Activated naive CD4-positive, alpha-beta T cell treated with anti-CD3 and anti-CD28 coated beads, Interleukin-2, amount 50 U/mL, for 24 hours (primary cell): ENCODE data around the gene KIAA1328.

Experiments
- H3K27ac Mint-ChIP-seq: one replicate; pipeline ENCODE4 v1.8.0; 2021; ENCODE audit warnings: mild to moderate bottlenecking, mixed read lengths
- H3K27me3 Mint-ChIP-seq: one replicate; pipeline ENCODE4 v1.8.0; 2021; ENCODE audit warnings: mixed read lengths
- H3K36me3 Mint-ChIP-seq: one replicate; pipeline ENCODE4 v1.8.0; 2021; ENCODE audit warnings: mixed read lengths
- H3K4me1 Mint-ChIP-seq: one replicate; pipeline ENCODE4 v1.8.0; 2021; ENCODE audit warnings: mixed read lengths
- H3K4me3 Mint-ChIP-seq: one replicate; pipeline ENCODE4 v1.8.0; 2021; ENCODE audit warnings: mild to moderate bottlenecking, mixed read lengths
- H3K9me3 Mint-ChIP-seq: one replicate; pipeline ENCODE4 v1.8.0; 2021; ENCODE audit warnings: mixed read lengths

Gene KIAA1328

GRCh38 chr18:36828630-36829361, at the start of gene KIAA1328, which contains the start of gene TPGS2:
Gene KIAA1328 (plus strand): TSS chr18:36829127. CDS start chr18:36829139, 12 bp downstream.
Gene TPGS2 (minus strand): TSS chr18:36829002. CDS start chr18:36828767, 235 bp downstream.
- Mint-ChIP-seq H3K9me3 (no peaks in the 10 kb centered on the region), H3K4me1 (peaks cover 42% of the 10 kb centered on the region), H3K4me3 (peak within 1 kb of the TSS; percentile 96)

GRCh38 chr18:36780748-36781147, 48.2 kb upstream of the KIAA1328 start:
- H3K9me3 Mint-ChIP-seq = no peaks in the 10 kb centered on the region
- no peak overlapping the region for H3K4me3 Mint-ChIP-seq
- H3K4me1 Mint-ChIP-seq = no peaks in the 10 kb centered on the region
- H3K27ac Mint-ChIP-seq = no peak overlapping the region
- no peaks in the 10 kb centered on the region for H3K27me3 Mint-ChIP-seq
- peaks cover 3% of the 10 kb centered on the region for H3K36me3 Mint-ChIP-seq

More at GRCh38 chr18:36828630-36829361, at the start of gene KIAA1328, which contains the start of gene TPGS2:
- Mint-ChIP-seq H3K27me3 (no peaks in the 10 kb centered on the region), H3K27ac (peak within 1 kb of the TSS; percentile 92), H3K36me3 (no peaks in the 10 kb centered on the region)

GRCh38 chr18:36782710-36783109, 46.2 kb upstream of the KIAA1328 start:
- Mint-ChIP-seq H3K9me3 (no peaks in the 10 kb centered on the region), H3K4me3 (no peak overlapping the region), H3K27me3 (no peaks in the 10 kb centered on the region), H3K4me1 (no peaks in the 10 kb centered on the region), H3K27ac (no peak overlapping the region), H3K36me3 (peaks cover 9% of the 10 kb centered on the region)

GRCh38 chr18:36783792-36784191, 45.1 kb upstream of the KIAA1328 start:
- Mint-ChIP-seq H3K36me3 (peaks cover 9% of the 10 kb centered on the region), H3K4me1 (no peaks in the 10 kb centered on the region), H3K9me3 (no peaks in the 10 kb centered on the region), H3K27ac (no peak overlapping the region), H3K27me3 (no peaks in the 10 kb centered on the region), H3K4me3 (no peak overlapping the region)

- Mint-ChIP-seq H3K27me3 (no peaks in the 10 kb centered on the region), H3K27ac (no peak overlapping the region), H3K4me3 (no peak overlapping the region), H3K4me1 (no peaks in the 10 kb centered on the region), H3K36me3 (peaks cover 31% of the 10 kb centered on the region), H3K9me3 (no peaks in the 10 kb centered on the region)
Observed at GRCh38 chr18:36786686-36787085, 42.2 kb upstream of the KIAA1328 start.

GRCh38 chr18:36792634-36793283, 36.2 kb upstream of the KIAA1328 start:
- H3K4me3 Mint-ChIP-seq = no peak overlapping the region
- H3K9me3 Mint-ChIP-seq = no peaks in the 10 kb centered on the region
- H3K4me1 Mint-ChIP-seq = no peaks in the 10 kb centered on the region
- peaks cover 59% of the 10 kb centered on the region for H3K36me3 Mint-ChIP-seq
- no peaks in the 10 kb centered on the region for H3K27me3 Mint-ChIP-seq
- H3K27ac Mint-ChIP-seq = no peak overlapping the region

GRCh38 chr18:36798738-36799473, 30.0 kb upstream of the KIAA1328 start:
- Mint-ChIP-seq H3K27ac (peak overlapping the region; percentile 20), H3K9me3 (no peaks in the 10 kb centered on the region), H3K36me3 (peaks cover 52% of the 10 kb centered on the region), H3K4me1 (no peaks in the 10 kb centered on the region), H3K4me3 (no peak overlapping the region), H3K27me3 (no peaks in the 10 kb centered on the region)

- no peak overlapping the region for H3K27ac Mint-ChIP-seq
- H3K4me1 Mint-ChIP-seq = peaks cover 9% of the 10 kb centered on the region
- H3K4me3 Mint-ChIP-seq = no peak overlapping the region
- no peaks in the 10 kb centered on the region for H3K27me3 Mint-ChIP-seq
- peaks cover 35% of the 10 kb centered on the region for H3K36me3 Mint-ChIP-seq
- H3K9me3 Mint-ChIP-seq = no peaks in the 10 kb centered on the region
Observed at GRCh38 chr18:36805105-36805504, 23.8 kb upstream of the KIAA1328 start.

GRCh38 chr18:36808681-36809080, 20.2 kb upstream of the KIAA1328 start:
- H3K4me1 Mint-ChIP-seq = peaks cover 12% of the 10 kb centered on the region
- H3K4me3 Mint-ChIP-seq = no peak overlapping the region
- no peaks in the 10 kb centered on the region for H3K9me3 Mint-ChIP-seq
- no peaks in the 10 kb centered on the region for H3K27me3 Mint-ChIP-seq
- H3K27ac Mint-ChIP-seq = no peak overlapping the region
- H3K36me3 Mint-ChIP-seq = peaks cover 22% of the 10 kb centered on the region

GRCh38 chr18:36809590-36810381, 19.1 kb upstream of the KIAA1328 start:
- Mint-ChIP-seq H3K36me3 (peaks cover 16% of the 10 kb centered on the region), H3K4me3 (no peak overlapping the region), H3K4me1 (peaks cover 16% of the 10 kb centered on the region), H3K9me3 (no peaks in the 10 kb centered on the region), H3K27me3 (no peaks in the 10 kb centered on the region), H3K27ac (no peak overlapping the region)

- H3K27ac Mint-ChIP-seq = no peak overlapping the region
- peaks cover 9% of the 10 kb centered on the region for H3K36me3 Mint-ChIP-seq
- H3K4me1 Mint-ChIP-seq = peaks cover 16% of the 10 kb centered on the region
- no peaks in the 10 kb centered on the region for H3K9me3 Mint-ChIP-seq
- H3K27me3 Mint-ChIP-seq = no peaks in the 10 kb centered on the region
- H3K4me3 Mint-ChIP-seq = no peak overlapping the region
Observed at GRCh38 chr18:36811430-36811829, 17.5 kb upstream of the KIAA1328 start.

GRCh38 chr18:36811955-36812354, 17.0 kb upstream of the KIAA1328 start:
- H3K9me3 Mint-ChIP-seq = no peaks in the 10 kb centered on the region
- no peaks in the 10 kb centered on the region for H3K27me3 Mint-ChIP-seq
- H3K27ac Mint-ChIP-seq = no peak overlapping the region
- H3K4me3 Mint-ChIP-seq = no peak overlapping the region
- H3K4me1 Mint-ChIP-seq = peaks cover 16% of the 10 kb centered on the region
- peaks cover 9% of the 10 kb centered on the region for H3K36me3 Mint-ChIP-seq

GRCh38 chr18:36812678-36813077, 16.2 kb upstream of the KIAA1328 start:
- no peaks in the 10 kb centered on the region for H3K9me3 Mint-ChIP-seq

GRCh38 chr18:36813101-36813775, 15.7 kb upstream of the KIAA1328 start:
- Mint-ChIP-seq H3K4me1 (peaks cover 19% of the 10 kb centered on the region), H3K27ac (peak overlapping the region; percentile 65), H3K9me3 (no peaks in the 10 kb centered on the region), H3K36me3 (peaks cover 9% of the 10 kb centered on the region), H3K4me3 (no peak overlapping the region), H3K27me3 (no peaks in the 10 kb centered on the region)

More at GRCh38 chr18:36812678-36813077, 16.2 kb upstream of the KIAA1328 start:
- Mint-ChIP-seq H3K27me3 (no peaks in the 10 kb centered on the region), H3K27ac (no peak overlapping the region), H3K4me3 (no peak overlapping the region), H3K4me1 (peaks cover 16% of the 10 kb centered on the region), H3K36me3 (peaks cover 6% of the 10 kb centered on the region)

GRCh38 chr18:36813824-36814223, 15.1 kb upstream of the KIAA1328 start:
- Mint-ChIP-seq H3K36me3 (peaks cover 9% of the 10 kb centered on the region), H3K9me3 (no peaks in the 10 kb centered on the region), H3K4me1 (peaks cover 19% of the 10 kb centered on the region), H3K4me3 (no peak overlapping the region), H3K27ac (peak overlapping the region; percentile 65), H3K27me3 (no peaks in the 10 kb centered on the region)
